AG04449 (cell line): Measurements from ENCODE around the gene TMEM232.
"Not testable (repeated sequence)": the region's sequence is repeated elsewhere in the genome, so short reads cannot be mapped to it uniquely, and the experiment has no call there.

ENCODE experiments used
- CTCF ChIA-PET: fragments of 350-600 bp; formaldehyde crosslinking; extraction: SDS; loops from one replicate; lab custom pipeline; 2021; ENCODE audit warnings: antibody characterized with exemption; lab: Yijun Ruan, JAX
- POLR2A ChIA-PET: fragments of 400-600, 350-600 bp; formaldehyde crosslinking; extraction: SDS; loops from one replicate; lab custom pipeline; 2020; ENCODE audit warnings: antibody characterized with exemption, inconsistent platforms; lab: Yijun Ruan, JAX
- DNase-seq: peaks from one replicate; pipeline ENCODE4 v3.0.0-alpha.2; 2010; ENCODE audit warnings: low read depth, low spot score
- H3K4me3 ChIP-seq: 2 replicates; pipeline ENCODE4 v1.5.1; 2011; ENCODE audit warnings: low read depth, mild to moderate bottlenecking, control low read depth, low read length
- CTCF ChIP-seq: IDR thresholded peaks from one replicate; pipeline ENCODE4 v1.5.1; 2011; ENCODE audit warnings: mild to moderate bottlenecking, moderate library complexity, low read length, control low read depth, inconsistent platforms; ENCODE audit not compliant: insufficient read depth; ENCODE audit errors: missing control alignments

TMEM232 gene

GRCh38 chr5:110738812-110739651 is 12.6 kb upstream of the TMEM232 start, which contains the start of gene SLC25A46:
Gene SLC25A46, plus strand, starts transcription at chr5:110739007. Its CDS starts 113 bp downstream, at chr5:110739120.
- CTCF ChIA-PET, result interaction anchor here (0.7 to 2.2 kb wide), 2 partner anchors 14 to 18 kb away, joined by 3 to 6 read pairs; no protein-coding TSS in a partner anchor
- peak; percentile 28 for DNase-seq
- H3K4me3 ChIP-seq, result peak within 1 kb of the TSS; percentile 88
- POLR2A ChIA-PET, result interaction anchor here (0.7 kb wide), 1 partner anchor 81 kb away, joined by 3 read pairs; no protein-coding TSS in a partner anchor
- no peak for TF ChIP-seq CTCF

GRCh38 chr5:110738503-110738811 is 12.0 kb upstream of the TMEM232 start:
- TF ChIP-seq CTCF, result no peak
- ChIA-PET POLR2A (interaction anchor here (0.7 kb wide), 1 partner anchor 81 kb away, joined by 3 read pairs; no protein-coding TSS in a partner anchor), CTCF (interaction anchor here (1.3 kb wide), 1 partner anchor 17 kb away, joined by 3 read pairs; no protein-coding TSS in a partner anchor)
- H3K4me3 ChIP-seq, result peak overlapping the region; percentile 88
- no peak for DNase-seq

GRCh38 chr5:110736753-110737152 is 10.3 kb upstream of the TMEM232 start:
- DNase-seq, result no peak
- ChIA-PET POLR2A (no interaction called here), CTCF (no interaction called here)
- TF ChIP-seq CTCF, result no peak
- H3K4me3 ChIP-seq, result no peak overlapping the region

- no peak for TF ChIP-seq CTCF
These were observed 9.1 kb upstream of the TMEM232 start for GRCh38 chr5:110735556-110735955.

GRCh38 chr5:110734101-110734500 is 7.6 kb upstream of the TMEM232 start:
- H3K4me3 ChIP-seq, result no peak overlapping the region
- POLR2A ChIA-PET, result no interaction called here
- no peak for DNase-seq
- CTCF ChIA-PET, result no interaction called here
- TF ChIP-seq CTCF, result no peak

More at GRCh38 chr5:110735556-110735955, 9.1 kb upstream of the TMEM232 start:
- no peak for DNase-seq
- ChIA-PET POLR2A (no interaction called here), CTCF (no interaction called here)
- H3K4me3 ChIP-seq, result no peak overlapping the region

- DNase-seq, H3K4me3 ChIP-seq, CTCF ChIA-PET, POLR2A ChIA-PET: not testable (repeated sequence)
These were observed 5.0 kb upstream of the TMEM232 start for GRCh38 chr5:110731499-110731898.
